ENCODE measurements around the gene PAK5. TPM values are rescaled to one million over a fixed set of nuclear protein-coding genes. Genes with fewer than 3 reads are reported as not detected.
"Not testable (repeated sequence)": the region's sequence is repeated elsewhere in the genome, so short reads cannot be mapped to it uniquely, and the experiment has no call there.

PAK5 gene
- total RNA-seq, 1 experiment from 2014 or later: not detected

DNA sequence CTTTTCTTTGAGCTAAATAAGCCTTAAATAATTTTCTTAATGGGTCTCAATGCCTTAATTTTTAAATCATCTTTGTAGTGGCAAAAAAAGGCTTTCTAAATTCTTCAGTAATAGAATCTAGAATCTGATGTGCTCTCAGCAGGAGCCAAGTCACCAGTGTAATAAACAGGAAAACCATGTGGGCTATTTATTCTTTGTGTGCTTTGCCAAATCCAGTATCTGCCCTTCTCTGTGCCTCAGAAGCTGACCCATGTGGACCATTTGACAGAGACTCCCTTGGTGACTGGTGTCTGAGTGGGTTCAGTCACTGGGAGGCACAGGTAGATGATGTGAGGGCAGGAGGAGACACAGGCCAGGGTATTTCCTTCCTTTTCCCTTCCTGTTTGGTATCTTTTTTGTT, 152.9 kb downstream of the PAK5 start:
- no peaks in the 10 kb centered on the region for H3K9me3 ChIP-seq (replicated peaks)
- no peaks in the 10 kb centered on the region for H3K4me1 ChIP-seq
- H3K4me3 ChIP-seq: no peak overlapping the region
- H3K27ac ChIP-seq: no peak overlapping the region
- no peaks in the 10 kb centered on the region; the same call in 1 of the 2 replicates for H3K27me3 ChIP-seq
- DNase-seq: no peak
- H3K36me3 ChIP-seq: no peaks in the 10 kb centered on the region

GRCh38 chr20:9685011-9685410, 153.9 kb downstream of the PAK5 start:
- DNase-seq: no peak
- Histone ChIP-seq H3K4me1 (no peaks in the 10 kb centered on the region), H3K36me3 (no peaks in the 10 kb centered on the region), H3K4me3 (no peak overlapping the region), H3K9me3 (replicated peaks) (no peaks in the 10 kb centered on the region), H3K27me3 (no peaks in the 10 kb centered on the region), H3K27ac (no peak overlapping the region)

- Histone ChIP-seq H3K9me3 (replicated peaks) (no peaks in the 10 kb centered on the region), H3K27me3 (no peaks in the 10 kb centered on the region), H3K4me3 (no peak overlapping the region), H3K4me1 (no peaks in the 10 kb centered on the region), H3K36me3 (no peaks in the 10 kb centered on the region), H3K27ac (no peak overlapping the region)
- no peak for DNase-seq
Observed at GRCh38 chr20:9677100-9677623, 161.7 kb downstream of the PAK5 start.

DNA sequence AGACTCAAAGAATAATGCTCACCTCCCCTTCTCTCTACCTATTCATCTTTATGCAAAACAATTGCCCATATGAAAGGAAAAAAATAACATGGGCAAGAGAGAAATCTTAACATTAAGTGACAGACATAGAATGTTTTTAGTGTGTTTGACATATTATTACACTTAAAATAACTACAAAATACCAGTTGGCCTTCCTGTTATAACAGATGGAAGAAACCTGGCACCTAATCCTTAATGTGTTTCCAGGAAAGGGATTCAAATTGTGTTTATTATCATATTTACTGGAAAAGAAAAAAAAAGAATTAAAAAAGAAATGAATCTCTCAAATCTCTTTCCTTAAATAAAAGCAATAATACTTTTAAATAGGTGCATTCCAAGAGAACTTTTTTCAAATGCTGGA, 165.9 kb downstream of the PAK5 start:
- Histone ChIP-seq H3K9me3 (replicated peaks) (no peaks in the 10 kb centered on the region), H3K27ac (no peak overlapping the region), H3K4me1 (no peaks in the 10 kb centered on the region), H3K36me3 (no peaks in the 10 kb centered on the region), H3K27me3 (no peaks in the 10 kb centered on the region), H3K4me3 (no peak overlapping the region)
- no peak for DNase-seq

GRCh38 chr20:9672027-9672426, 166.8 kb downstream of the PAK5 start:
- H3K9me3 ChIP-seq (replicated peaks): no peaks in the 10 kb centered on the region
- H3K27ac ChIP-seq: no peak overlapping the region
- no peak for DNase-seq
- H3K27me3 ChIP-seq: no peaks in the 10 kb centered on the region
- no peaks in the 10 kb centered on the region for H3K36me3 ChIP-seq
- H3K4me3 ChIP-seq: no peak overlapping the region
- no peaks in the 10 kb centered on the region for H3K4me1 ChIP-seq

DNA sequence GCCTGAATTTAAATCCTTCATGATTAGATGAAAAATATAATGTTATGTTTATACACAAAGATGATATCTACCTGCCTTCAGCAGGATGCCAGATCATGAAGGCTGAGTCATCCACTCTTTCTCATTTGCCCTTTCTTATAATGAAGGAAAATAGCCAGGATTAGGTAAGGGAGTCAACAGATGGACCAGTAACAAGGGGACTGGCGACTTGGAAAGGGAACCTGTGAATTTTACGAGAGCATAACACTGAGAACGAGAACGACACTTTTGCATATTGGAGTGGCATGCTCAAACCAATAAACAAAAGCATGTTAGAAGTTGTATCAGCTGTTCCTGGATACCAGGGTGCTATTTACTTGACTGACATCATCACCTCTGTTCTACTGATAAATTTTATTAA, 170.5 kb downstream of the PAK5 start:
- Histone ChIP-seq H3K9me3 (replicated peaks) (no peaks in the 10 kb centered on the region), H3K4me3 (no peak overlapping the region), H3K27ac (no peak overlapping the region), H3K27me3 (no peaks in the 10 kb centered on the region), H3K4me1 (no peaks in the 10 kb centered on the region), H3K36me3 (no peaks in the 10 kb centered on the region)
- DNase-seq: no peak

GRCh38 chr20:9663423-9663822, 175.5 kb downstream of the PAK5 start:
- Histone ChIP-seq H3K9me3 (replicated peaks) (no peaks in the 10 kb centered on the region), H3K27me3 (no peaks in the 10 kb centered on the region), H3K4me3 (no peak overlapping the region), H3K27ac (no peak overlapping the region), H3K4me1 (no peaks in the 10 kb centered on the region), H3K36me3 (no peaks in the 10 kb centered on the region)
- no peak for DNase-seq

DNA sequence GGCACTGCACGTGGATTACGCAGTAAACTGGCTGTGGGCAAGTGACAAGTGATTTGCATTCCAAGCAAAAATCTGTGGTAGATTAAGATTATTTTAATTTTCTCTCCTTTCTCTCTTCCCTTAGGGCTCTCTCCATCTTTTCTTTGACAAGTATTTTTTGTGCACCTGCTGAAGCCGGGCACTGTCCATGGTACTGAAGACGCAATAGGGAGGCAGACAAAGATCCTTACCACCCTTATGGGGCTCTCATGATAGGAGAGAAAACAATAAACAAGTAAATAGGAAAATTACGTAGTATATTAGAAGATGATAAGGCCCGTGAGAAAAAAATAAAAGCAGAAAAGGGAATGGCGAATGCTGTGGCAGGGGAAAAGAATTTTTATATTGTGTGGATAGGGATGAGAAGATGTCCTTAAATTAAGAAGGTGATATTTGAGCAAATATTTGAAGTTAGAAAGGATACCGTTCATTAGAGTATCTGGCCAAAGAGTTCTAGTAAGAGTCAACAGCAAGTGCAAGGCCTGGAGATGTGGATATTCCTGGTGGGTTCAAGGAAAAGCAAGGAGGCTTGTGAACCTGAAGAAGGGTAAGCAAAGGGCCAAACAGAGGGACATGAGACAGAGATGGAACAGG, 178.5 kb downstream of the PAK5 start:
- peak; percentile 27 to 56 for DNase-seq
- H3K9me3 ChIP-seq (replicated peaks): no peaks in the 10 kb centered on the region
- H3K36me3 ChIP-seq: no peaks in the 10 kb centered on the region
- H3K4me1 ChIP-seq: no peaks in the 10 kb centered on the region; the same call in 1 of the 2 replicates
- no peaks in the 10 kb centered on the region for H3K27me3 ChIP-seq
- no peak overlapping the region for H3K4me3 ChIP-seq
- H3K27ac ChIP-seq: no peak overlapping the region

DNA sequence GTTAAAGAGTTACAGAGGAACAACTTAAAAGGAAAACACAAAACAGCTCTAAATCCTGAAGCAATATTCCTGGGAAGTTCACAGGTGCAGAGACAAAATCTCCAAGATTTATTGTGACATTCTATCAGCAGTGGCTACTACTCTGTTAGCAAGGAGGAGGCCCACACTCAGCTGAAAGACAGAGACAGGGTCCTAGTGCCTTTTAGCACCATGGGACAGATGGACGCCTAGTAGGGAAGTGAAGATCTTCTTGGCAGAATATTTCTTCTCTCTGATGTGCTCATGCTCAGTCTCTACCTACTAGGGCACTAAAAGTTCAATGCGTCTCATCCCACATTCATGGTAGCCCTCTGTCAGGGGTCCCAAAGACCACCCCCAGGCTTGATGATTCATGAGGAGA, 191.1 kb downstream of the PAK5 start:
- Histone ChIP-seq H3K9me3 (replicated peaks) (no peaks in the 10 kb centered on the region), H3K36me3 (no peaks in the 10 kb centered on the region), H3K27me3 (no peaks in the 10 kb centered on the region), H3K27ac (no peak overlapping the region), H3K4me3 (no peak overlapping the region), H3K4me1 (no peaks in the 10 kb centered on the region)
- no peak for DNase-seq

DNA sequence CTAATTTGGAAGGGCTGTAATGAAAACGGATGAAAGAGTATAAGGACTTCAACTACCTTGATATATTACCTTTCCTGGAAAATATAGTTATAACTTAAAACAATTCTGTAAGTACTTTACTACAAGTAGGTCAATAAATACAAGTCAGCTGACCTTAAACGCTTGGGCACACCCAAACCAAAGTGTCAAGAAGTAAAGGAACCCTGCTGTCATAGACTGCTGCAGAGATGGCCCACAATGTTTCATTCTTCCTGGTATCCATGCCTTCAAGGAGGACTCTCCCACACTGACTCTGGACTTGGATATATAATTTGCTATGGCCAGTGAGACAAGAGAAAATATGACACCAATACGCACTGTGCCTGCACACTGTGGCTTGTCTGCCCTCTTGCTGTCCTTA, 192.5 kb downstream of the PAK5 start:
- Histone ChIP-seq H3K27me3 (no peaks in the 10 kb centered on the region), H3K4me3 (no peak overlapping the region), H3K36me3 (no peaks in the 10 kb centered on the region), H3K4me1 (no peaks in the 10 kb centered on the region), H3K9me3 (replicated peaks) (no peaks in the 10 kb centered on the region), H3K27ac (no peak overlapping the region)
- DNase-seq: no peak

GRCh38 chr20:9642882-9643281, 196.0 kb downstream of the PAK5 start:
- no peak overlapping the region for H3K27ac ChIP-seq
- no peaks in the 10 kb centered on the region for H3K4me1 ChIP-seq
- no peak for DNase-seq
- H3K9me3 ChIP-seq (replicated peaks): no peaks in the 10 kb centered on the region
- H3K27me3 ChIP-seq: no peaks in the 10 kb centered on the region
- H3K4me3 ChIP-seq: no peak overlapping the region
- no peaks in the 10 kb centered on the region for H3K36me3 ChIP-seq

DNA sequence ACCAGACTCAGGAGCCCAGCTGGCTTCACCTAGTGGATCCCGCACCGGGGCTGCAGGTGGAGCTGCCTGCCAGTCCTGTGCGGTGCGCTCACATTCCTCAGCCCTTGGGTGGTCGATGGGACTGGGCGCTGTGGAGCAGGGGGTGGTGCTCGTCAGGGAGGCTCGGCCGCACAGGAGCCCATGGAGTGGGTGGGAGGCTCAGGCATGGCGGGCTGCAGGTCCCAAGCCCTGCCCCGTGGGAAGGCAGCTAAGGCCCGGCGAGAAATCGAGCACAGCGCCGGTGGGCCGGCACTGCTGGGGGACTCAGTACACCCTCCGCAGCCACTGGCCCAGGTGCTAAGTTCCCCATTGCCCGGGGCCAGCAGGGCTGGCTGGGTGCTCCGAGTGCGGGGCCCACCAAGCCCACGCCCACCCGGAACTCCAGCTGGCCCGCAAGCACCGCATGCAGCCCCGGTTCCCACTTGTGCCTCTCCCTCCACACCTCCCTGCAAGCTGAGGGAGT, 197.3 kb downstream of the PAK5 start:
- H3K36me3 ChIP-seq; H3K27me3 ChIP-seq; H3K9me3 ChIP-seq (replicated peaks); H3K4me1 ChIP-seq; H3K27ac ChIP-seq; H3K4me3 ChIP-seq; DNase-seq: not testable (repeated sequence)

DNA sequence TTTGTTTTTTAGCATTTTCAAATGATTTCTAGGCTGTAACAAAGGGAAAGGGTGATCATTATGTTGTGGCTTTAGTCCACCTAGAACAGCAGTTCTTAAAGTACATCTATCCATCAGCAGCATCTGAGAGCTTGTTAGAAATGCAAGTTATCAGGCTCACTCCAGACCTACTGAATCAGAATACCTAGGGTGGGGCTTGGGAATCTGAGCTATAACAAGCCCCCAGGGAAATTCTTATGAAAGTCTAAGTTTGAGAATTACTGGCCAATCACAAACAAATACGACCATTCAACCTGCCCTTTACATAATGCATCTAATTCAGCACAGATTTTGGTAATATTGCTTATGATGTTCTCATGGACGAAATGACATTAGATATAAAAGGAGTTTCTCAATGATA, 201.0 kb downstream of the PAK5 start:
- Histone ChIP-seq H3K27ac (no peak overlapping the region), H3K9me3 (replicated peaks) (no peaks in the 10 kb centered on the region), H3K27me3 (no peaks in the 10 kb centered on the region), H3K36me3 (no peaks in the 10 kb centered on the region), H3K4me3 (no peak overlapping the region), H3K4me1 (no peaks in the 10 kb centered on the region)
- DNase-seq: no peak

DNA sequence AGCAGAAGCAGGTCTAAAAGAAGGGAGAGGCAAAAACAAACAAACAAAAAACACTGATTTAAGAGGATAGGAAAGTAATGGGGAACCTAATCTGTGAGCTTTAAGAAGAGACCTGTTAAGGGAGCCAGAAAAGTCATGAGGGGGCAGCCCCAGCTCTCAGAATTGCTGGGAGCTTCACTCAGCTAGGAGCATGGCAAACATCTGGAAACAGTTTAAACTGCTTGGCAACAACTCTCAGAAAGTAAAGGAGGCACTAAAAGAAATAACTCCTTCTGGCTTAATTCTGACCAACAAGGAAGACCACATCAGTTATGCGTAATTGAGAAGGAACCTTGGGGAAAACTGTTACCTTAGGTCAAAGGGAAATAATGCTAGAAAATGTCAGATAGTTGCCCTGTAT, 203.1 kb downstream of the PAK5 start:
- Histone ChIP-seq H3K36me3 (no peaks in the 10 kb centered on the region), H3K27ac (no peak overlapping the region), H3K4me1 (no peaks in the 10 kb centered on the region), H3K9me3 (replicated peaks) (no peaks in the 10 kb centered on the region), H3K4me3 (no peak overlapping the region), H3K27me3 (no peaks in the 10 kb centered on the region)
- DNase-seq: no peak

DNA sequence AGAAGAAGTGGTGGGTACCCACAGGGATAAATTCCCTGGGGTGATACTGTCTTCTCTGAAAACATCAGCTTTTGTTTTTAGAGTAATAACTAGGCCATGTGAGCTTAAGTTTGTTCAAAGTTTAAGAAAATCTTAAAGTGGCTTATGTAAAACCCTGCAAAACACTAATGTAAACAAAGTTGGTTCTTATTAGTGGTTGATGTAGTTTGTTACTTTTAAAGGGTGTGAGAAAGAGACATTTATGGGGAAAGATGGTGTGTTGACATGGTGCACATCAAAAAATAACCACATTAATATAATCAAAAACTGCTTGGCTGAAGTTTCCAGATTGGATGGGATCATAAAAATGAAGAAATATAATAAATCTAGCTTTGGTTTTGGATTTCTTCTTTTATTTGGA, 204.5 kb downstream of the PAK5 start:
- Histone ChIP-seq H3K36me3 (no peaks in the 10 kb centered on the region), H3K27me3 (no peaks in the 10 kb centered on the region), H3K4me1 (no peaks in the 10 kb centered on the region), H3K9me3 (replicated peaks) (no peaks in the 10 kb centered on the region), H3K4me3 (no peak overlapping the region), H3K27ac (no peak overlapping the region)
- DNase-seq: no peak

GRCh38 chr20:9632991-9633390, 205.9 kb downstream of the PAK5 start:
- DNase-seq: no peak
- Histone ChIP-seq H3K4me1 (no peaks in the 10 kb centered on the region), H3K4me3 (no peak overlapping the region), H3K27ac (no peak overlapping the region), H3K9me3 (replicated peaks) (no peaks in the 10 kb centered on the region), H3K27me3 (no peaks in the 10 kb centered on the region), H3K36me3 (no peaks in the 10 kb centered on the region)

All from SJCRH30 (cell line).